ENCODE results near the gene HOXB6. TPM values are rescaled to one million over a fixed set of nuclear protein-coding genes. Genes with fewer than 3 reads are reported as not detected.

The HOXB6 gene
- total and polyA plus RNA-seq, 7 experiments from 2014 or later, result 0.34 TPM; not detected in 6

- Histone ChIP-seq H3K4me1 (ENCODE audit: control insufficient read depth in 2 of 2, insufficient read depth in 2 of 2, low read length in 2 of 2) (peaks cover 37 to 40% of the 10 kb centered on the region in 2 donors), H3K9me3 (ENCODE audit: control insufficient read depth in 2 of 3, low read length in 3 of 3) (no peaks in the 10 kb centered on the region), H3K27ac (ENCODE audit: low read depth, low read length) (no peak overlapping the region), H3K27me3 (ENCODE audit: control insufficient read depth in 2 of 2, insufficient read depth in 2 of 2, low read length in 2 of 2) (peaks cover 9 to 56% of the 10 kb centered on the region in 2 donors), H3K36me3 (ENCODE audit: control insufficient read depth in 2 of 3, insufficient read depth in 3 of 3, low read length in 3 of 3) (no peaks in the 10 kb centered on the region), H3K4me3 (ENCODE audit: low read length) (no peak overlapping the region)
- Mint-ChIP-seq H3K4me3 (peak overlapping the region in 2 of 10 donors; percentile 78 to 85), H3K27me3 (peaks cover 91 to 97% (median 93%) of the 10 kb centered on the region in 5 donors), H3K36me3 (peaks cover 0 to 5% (median 0%) of the 10 kb centered on the region in 5 donors), H3K27ac (no peak overlapping the region), H3K9me3 (no peaks in the 10 kb centered on the region), H3K4me1 (peaks cover 34 to 70% (median 49%) of the 10 kb centered on the region in 7 donors)
- no peak for ATAC-seq
- POLR2A ChIA-PET, result interaction anchor here (0.6 to 1.0 kb wide), 2 partner anchors 54 to 285 kb away, joined by 3 read pairs; no protein-coding TSS in a partner anchor
- intact Hi-C loops (cut with micrococcal nuclease), result loop anchor here (1.0 to 10.0 kb wide), 7 partner anchors 93 to 569 kb away; no protein-coding TSS in a partner anchor
- CTCF ChIA-PET, result interaction anchor here (0.7 to 4.6 kb wide), 6 partner anchors 210 to 364 kb away, joined by 3 to 47 read pairs (median 3); no protein-coding TSS in a partner anchor
- DNase-seq, result no peak
Observed at GRCh38 chr17:48594538-48595277, 10.1 kb downstream of the HOXB6 start.

- Histone ChIP-seq H3K4me1 (ENCODE audit: control insufficient read depth in 2 of 2, insufficient read depth in 2 of 2, low read length in 2 of 2) (peaks cover 37 to 40% of the 10 kb centered on the region in 2 donors), H3K9me3 (ENCODE audit: control insufficient read depth in 2 of 3, low read length in 3 of 3) (no peaks in the 10 kb centered on the region), H3K36me3 (ENCODE audit: control insufficient read depth in 2 of 3, insufficient read depth in 3 of 3, low read length in 3 of 3) (no peaks in the 10 kb centered on the region), H3K4me3 (ENCODE audit: low read length) (peak overlapping the region; percentile 56), H3K27me3 (ENCODE audit: control insufficient read depth in 2 of 2, insufficient read depth in 2 of 2, low read length in 2 of 2) (peaks cover 6 to 54% of the 10 kb centered on the region in 2 donors), H3K27ac (ENCODE audit: low read depth, low read length) (no peak overlapping the region)
- ATAC-seq (peak; percentile 83), DNase-seq (peak; percentile 67 to 89 (median 80))
- Mint-ChIP-seq H3K9me3 (no peaks in the 10 kb centered on the region), H3K27ac (peak overlapping the region in 1 of 9 donors; percentile 16), H3K27me3 (peaks cover 89 to 97% (median 93%) of the 10 kb centered on the region in 5 donors), H3K36me3 (peaks cover 0 to 5% (median 0%) of the 10 kb centered on the region in 5 donors), H3K4me3 (peak overlapping the region; percentile 75 to 88 (median 81)), H3K4me1 (peaks cover 34 to 70% (median 51%) of the 10 kb centered on the region in 7 donors)
- POLR2A ChIA-PET, result interaction anchor here (1.0 to 1.8 kb wide), 4 partner anchors 16 to 258 kb away, joined by 3 to 6 read pairs (median 4); partner anchors contain the start of gene HOXB4
- CTCF ChIA-PET, result interaction anchor here (0.6 to 4.6 kb wide), 20 partner anchors 19 to 378 kb away, joined by 3 to 47 read pairs (median 4); no protein-coding TSS in a partner anchor
- intact Hi-C loops (cut with micrococcal nuclease), result loop anchor here (1.0 to 10.0 kb wide), 10 partner anchors 93 to 569 kb away; no protein-coding TSS in a partner anchor
Observed at GRCh38 chr17:48593840-48594537, 10.8 kb downstream of the HOXB6 start.

DNA sequence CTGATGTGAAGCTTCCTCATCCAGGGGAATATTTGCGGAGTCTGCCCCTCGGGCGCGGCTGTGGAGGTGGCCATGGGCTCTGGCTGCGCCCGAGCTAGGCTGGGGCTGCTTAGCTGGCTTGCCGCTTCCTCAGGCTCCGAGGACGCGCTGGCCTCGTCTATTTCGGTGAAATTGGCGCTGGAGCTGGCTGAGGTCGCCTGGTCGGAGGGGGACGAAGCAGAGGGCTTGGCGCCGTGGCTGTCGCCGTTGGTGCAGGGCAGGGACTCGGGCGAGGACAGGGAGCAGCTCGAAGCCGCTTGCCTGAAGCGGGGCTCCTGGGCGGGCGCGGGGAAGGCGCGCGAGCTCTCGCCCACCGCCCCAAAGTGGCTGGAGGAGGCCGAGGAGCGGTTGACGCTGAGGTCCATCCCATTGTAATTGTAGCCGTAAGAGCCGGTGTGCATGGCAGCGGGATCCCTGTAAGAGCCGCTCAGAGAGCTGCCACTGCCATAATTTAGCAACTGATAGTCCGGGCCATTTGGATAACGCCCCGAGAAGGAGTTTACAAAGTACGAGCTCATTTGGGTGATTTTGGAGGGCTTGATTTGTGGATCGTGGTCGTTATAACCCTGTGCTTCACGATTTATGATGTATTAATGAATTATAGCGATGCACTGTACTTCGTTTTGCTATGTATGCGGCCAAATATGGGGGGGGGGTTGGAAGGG lies 11.5 kb downstream of the HOXB6 start, which contains the start of gene HOXB5:
HOXB5 (minus strand) TSS at position 654 of the 704 bp plus-strand sequence; CDS start at position 557, 97 bp downstream.
- ATAC-seq (no peak), DNase-seq (peak in 1 of 9 donors; percentile 51)
- H3K27ac ChIP-seq (ENCODE audit: low read depth, low read length), result no peak within 1 kb of the TSS
- H3K4me3 ChIP-seq (ENCODE audit: low read length), result peak within 1 kb of the TSS; percentile 56
- H3K4me1 Mint-ChIP-seq, result peaks cover 33 to 63% (median 44%) of the 10 kb centered on the region in 7 donors
- peaks cover 31 to 37% of the 10 kb centered on the region in 2 donors for H3K4me1 ChIP-seq (ENCODE audit: control insufficient read depth in 2 of 2, insufficient read depth in 2 of 2, low read length in 2 of 2)
- peak within 1 kb of the TSS; percentile 75 to 88 (median 81) for H3K4me3 Mint-ChIP-seq
- H3K27me3 Mint-ChIP-seq, result peaks cover 89 to 97% (median 93%) of the 10 kb centered on the region in 5 donors
- peaks cover 0 to 6% (median 0%) of the 10 kb centered on the region in 5 donors for H3K36me3 Mint-ChIP-seq
- H3K9me3 ChIP-seq (ENCODE audit: control insufficient read depth in 2 of 3, low read length in 3 of 3), result no peaks in the 10 kb centered on the region
- peak within 1 kb of the TSS in 1 of 9 donors; percentile 16 for H3K27ac Mint-ChIP-seq
- intact Hi-C loops (cut with micrococcal nuclease), result loop anchor here (1.0 to 10.0 kb wide), 5 partner anchors 257 to 568 kb away; no protein-coding TSS in a partner anchor
- H3K36me3 ChIP-seq (ENCODE audit: control insufficient read depth in 2 of 3, insufficient read depth in 3 of 3, low read length in 3 of 3), result no peaks in the 10 kb centered on the region
- POLR2A ChIA-PET, result interaction anchor here (0.8 to 1.8 kb wide), 5 partner anchors 10 to 258 kb away, joined by 3 to 6 read pairs (median 5); partner anchors contain the start of gene HOXB4
- no peaks in the 10 kb centered on the region for H3K9me3 Mint-ChIP-seq
- CTCF ChIA-PET, result interaction anchor here (0.6 to 4.6 kb wide), 40 partner anchors 10 to 750 kb away, joined by 3 to 47 read pairs (median 4); partner anchors contain the start of gene HOXB8
- peaks cover 6 to 47% of the 10 kb centered on the region in 2 donors for H3K27me3 ChIP-seq (ENCODE audit: control insufficient read depth in 2 of 2, insufficient read depth in 2 of 2, low read length in 2 of 2)

DNA sequence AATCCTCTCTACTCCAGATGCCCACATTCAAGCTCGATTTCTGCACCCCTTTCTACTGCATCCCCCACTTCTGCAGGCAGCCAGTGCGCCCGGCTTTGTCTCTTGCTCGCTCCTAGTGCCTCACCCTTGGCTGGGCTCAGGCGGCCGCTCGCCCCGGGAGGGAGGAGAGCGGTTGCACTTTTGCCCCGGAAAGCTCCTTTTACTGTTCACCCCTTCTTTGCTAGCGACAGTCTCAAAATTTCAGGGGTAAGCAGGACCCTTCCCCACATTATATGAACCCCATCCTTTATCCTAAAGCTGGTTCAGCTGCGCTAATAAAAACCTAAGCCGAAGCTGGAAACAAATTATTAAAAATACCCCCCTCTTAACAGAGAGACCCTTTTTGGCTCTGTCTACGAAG lies 12.2 kb downstream of the HOXB6 start:
- H3K4me3 ChIP-seq (ENCODE audit: low read length), result peak overlapping the region; percentile 56
- H3K9me3 ChIP-seq (ENCODE audit: control insufficient read depth in 2 of 3, low read length in 3 of 3), result no peaks in the 10 kb centered on the region
- Mint-ChIP-seq H3K4me1 (peaks cover 26 to 57% (median 37%) of the 10 kb centered on the region in 7 donors), H3K27me3 (peaks cover 89 to 97% (median 93%) of the 10 kb centered on the region in 5 donors), H3K36me3 (peaks cover 0 to 8% (median 0%) of the 10 kb centered on the region in 5 donors), H3K9me3 (no peaks in the 10 kb centered on the region), H3K4me3 (peak overlapping the region; percentile 75 to 88 (median 81)), H3K27ac (no peak overlapping the region)
- ATAC-seq, result no peak
- no peak for DNase-seq
- peaks cover 25 to 31% of the 10 kb centered on the region in 2 donors for H3K4me1 ChIP-seq (ENCODE audit: control insufficient read depth in 2 of 2, insufficient read depth in 2 of 2, low read length in 2 of 2)
- intact Hi-C loops (cut with micrococcal nuclease), result loop anchor here (2.0 to 10.0 kb wide), 2 partner anchors 334 to 418 kb away; no protein-coding TSS in a partner anchor
- ChIA-PET POLR2A (interaction anchor here (0.8 to 1.8 kb wide), 4 partner anchors 10 to 257 kb away, joined by 4 to 6 read pairs (median 6); partner anchors contain the start of gene HOXB4), CTCF (interaction anchor here (0.6 to 4.6 kb wide), 27 partner anchors 9 to 750 kb away, joined by 3 to 47 read pairs (median 4); partner anchors contain the start of gene HOXB8)
- peaks cover 6 to 40% of the 10 kb centered on the region in 2 donors for H3K27me3 ChIP-seq (ENCODE audit: control insufficient read depth in 2 of 2, insufficient read depth in 2 of 2, low read length in 2 of 2)
- no peaks in the 10 kb centered on the region for H3K36me3 ChIP-seq (ENCODE audit: control insufficient read depth in 2 of 3, insufficient read depth in 3 of 3, low read length in 3 of 3)
- no peak overlapping the region for H3K27ac ChIP-seq (ENCODE audit: low read depth, low read length)

GRCh38 chr17:48592057-48592514 lies 12.7 kb downstream of the HOXB6 start:
- Histone ChIP-seq H3K4me1 (ENCODE audit: control insufficient read depth in 2 of 2, insufficient read depth in 2 of 2, low read length in 2 of 2) (peaks cover 20 to 26% of the 10 kb centered on the region in 2 donors), H3K27me3 (ENCODE audit: control insufficient read depth in 2 of 2, insufficient read depth in 2 of 2, low read length in 2 of 2) (peaks cover 6 to 40% of the 10 kb centered on the region in 2 donors), H3K36me3 (ENCODE audit: control insufficient read depth in 2 of 3, insufficient read depth in 3 of 3, low read length in 3 of 3) (no peaks in the 10 kb centered on the region), H3K4me3 (ENCODE audit: low read length) (no peak overlapping the region), H3K9me3 (ENCODE audit: control insufficient read depth in 2 of 3, low read length in 3 of 3) (no peaks in the 10 kb centered on the region), H3K27ac (ENCODE audit: low read depth, low read length) (no peak overlapping the region)
- peaks cover 0 to 9% (median 0%) of the 10 kb centered on the region in 5 donors for H3K36me3 Mint-ChIP-seq
- H3K9me3 Mint-ChIP-seq, result no peaks in the 10 kb centered on the region
- no peak for ATAC-seq
- intact Hi-C loops (cut with micrococcal nuclease), result loop anchor here (2.0 to 10.0 kb wide), 2 partner anchors 333 to 417 kb away; no protein-coding TSS in a partner anchor
- peaks cover 21 to 57% (median 32%) of the 10 kb centered on the region in 7 donors for H3K4me1 Mint-ChIP-seq
- no peak overlapping the region for H3K27ac Mint-ChIP-seq
- no peak for DNase-seq
- peaks cover 89 to 97% (median 93%) of the 10 kb centered on the region in 5 donors for H3K27me3 Mint-ChIP-seq
- ChIA-PET CTCF (interaction anchor here (1.2 to 4.6 kb wide), 11 partner anchors 9 to 294 kb away, joined by 3 to 47 read pairs (median 4); no protein-coding TSS in a partner anchor), POLR2A (interaction anchor here (1.8 kb wide), 1 partner anchor 43 kb away, joined by 5 read pairs; no protein-coding TSS in a partner anchor)
- peak overlapping the region in 5 of 10 donors; percentile 16 to 88 (median 81) for H3K4me3 Mint-ChIP-seq
